IPS DF 19.7 (cell line): Measurements from ENCODE around the gene GMDS.

Source experiments
- DNase-seq: peaks from one replicate; pipeline ENCODE4 v3.0.0-alpha.2; 2013; ENCODE audit warnings: low read depth, low spot score

GMDS gene

DNA sequence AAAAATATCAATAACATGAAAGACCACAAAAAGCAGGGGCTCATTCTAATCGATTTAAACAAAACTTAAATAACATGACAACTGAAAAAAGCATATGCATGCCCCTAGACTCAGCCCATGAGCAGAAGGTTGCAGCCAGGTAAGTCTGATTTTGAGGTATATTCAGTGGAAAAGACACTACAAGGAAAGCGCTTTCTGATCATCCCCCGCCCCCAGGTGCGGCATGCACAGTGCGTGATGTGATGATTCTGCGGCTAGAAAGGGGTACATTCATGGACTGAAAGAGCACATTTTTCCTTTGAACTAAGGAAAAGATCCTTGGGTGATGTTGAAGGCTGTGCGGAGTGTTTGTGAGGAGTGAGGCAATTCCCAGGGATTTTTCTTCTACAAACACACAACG lies 652.6 kb downstream of the GMDS start:
- DNase-seq: no peak

DNA sequence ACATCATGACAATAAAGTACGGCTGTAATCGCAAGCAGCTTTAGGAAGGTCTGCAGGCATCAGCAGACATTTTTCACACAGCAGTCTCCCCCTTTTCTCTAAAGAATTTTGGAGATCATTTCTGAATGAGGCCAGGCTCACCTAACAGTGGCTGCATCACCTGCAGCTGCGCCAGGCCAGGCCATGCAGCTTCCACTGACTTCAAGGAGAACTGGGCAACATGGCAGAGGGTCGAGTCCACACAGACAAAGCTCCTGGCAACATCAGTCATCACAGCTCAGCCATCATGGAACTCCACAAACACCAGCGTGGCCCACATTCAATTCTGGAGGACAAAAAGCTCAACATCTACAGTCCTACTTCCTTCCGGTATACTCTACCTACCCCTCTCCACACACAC lies 653.5 kb downstream of the GMDS start:
- DNase-seq: no peak

- DNase-seq: no peak
These were observed 654.2 kb downstream of the GMDS start for GRCh38 chr6:1591243-1591642.

GRCh38 chr6:1590580-1590979 lies 654.8 kb downstream of the GMDS start:
- no peak for DNase-seq

- no peak for DNase-seq
These were observed 656.2 kb downstream of the GMDS start for GRCh38 chr6:1589208-1589607.

- DNase-seq: no peak
These were observed 657.4 kb downstream of the GMDS start for GRCh38 chr6:1587977-1588376.

DNA sequence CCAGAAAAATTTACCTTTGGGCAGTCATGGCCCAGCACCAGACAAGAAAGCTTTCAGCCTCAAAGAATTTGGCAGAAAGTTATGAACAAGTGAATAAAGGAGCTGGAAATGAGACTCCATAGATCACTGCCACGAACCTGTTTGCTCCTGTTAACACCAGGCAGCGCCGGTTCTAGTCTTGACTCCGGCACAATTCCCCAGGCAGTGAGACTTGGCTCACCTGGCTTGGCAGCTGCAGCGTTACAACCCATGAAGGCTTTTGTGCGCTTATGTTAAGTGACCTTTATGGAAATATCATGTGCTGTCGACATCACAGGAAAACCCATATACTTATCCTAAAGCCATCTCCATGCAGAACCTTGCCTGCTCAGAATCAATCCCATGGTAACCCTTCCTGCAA lies 657.9 kb downstream of the GMDS start:
- no peak for DNase-seq

DNA sequence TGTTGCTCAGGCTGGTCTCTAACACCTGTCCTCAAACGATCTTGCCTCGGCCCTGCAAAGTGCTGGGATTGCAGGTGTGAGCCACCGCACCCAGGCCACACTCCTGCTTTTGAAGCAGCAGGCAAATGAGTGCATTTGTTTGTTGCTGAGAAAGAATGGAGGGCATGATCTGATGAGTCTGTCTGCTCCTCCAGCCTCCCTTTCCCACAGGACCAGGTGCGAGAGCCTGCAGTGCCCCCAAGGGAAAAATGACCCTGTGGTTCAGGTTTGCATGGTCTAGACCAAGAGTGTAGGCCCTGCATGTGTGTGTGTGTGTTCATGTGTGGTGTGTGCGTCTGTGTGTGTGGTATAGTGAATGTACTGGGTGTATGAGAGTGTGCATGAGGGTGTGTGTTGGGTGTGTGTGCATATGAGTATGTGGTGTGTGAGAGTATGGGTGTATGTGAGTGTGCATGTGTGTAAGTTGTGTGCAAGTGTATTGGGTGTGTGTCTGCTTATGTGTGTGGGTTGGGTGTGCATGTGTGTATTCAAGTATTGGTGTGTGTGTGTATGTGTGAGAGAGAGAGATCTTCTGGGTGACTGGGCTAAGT lies 658.4 kb downstream of the GMDS start:
- DNase-seq: no peak

GRCh38 chr6:1586256-1586655 lies 659.1 kb downstream of the GMDS start:
- no peak for DNase-seq

DNA sequence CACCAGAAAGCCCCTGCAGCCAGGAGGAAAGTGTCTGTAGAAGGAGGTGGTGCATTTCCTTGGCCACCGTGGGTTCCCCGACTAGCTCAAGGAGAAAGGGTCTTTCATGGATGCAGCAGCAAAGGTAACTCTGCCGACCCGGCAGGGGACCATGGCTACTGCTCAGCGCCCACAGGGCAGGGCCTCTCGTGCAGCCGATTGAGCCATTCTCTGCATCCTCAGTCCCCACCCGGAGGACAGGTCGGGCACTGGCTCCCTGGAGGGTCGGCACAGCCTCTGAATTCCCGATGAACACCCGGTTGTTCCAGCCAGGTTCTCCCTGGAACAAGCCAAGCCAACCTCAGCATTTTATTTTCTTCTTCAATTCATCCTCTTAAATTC lies 659.7 kb downstream of the GMDS start:
- DNase-seq: no peak

DNA sequence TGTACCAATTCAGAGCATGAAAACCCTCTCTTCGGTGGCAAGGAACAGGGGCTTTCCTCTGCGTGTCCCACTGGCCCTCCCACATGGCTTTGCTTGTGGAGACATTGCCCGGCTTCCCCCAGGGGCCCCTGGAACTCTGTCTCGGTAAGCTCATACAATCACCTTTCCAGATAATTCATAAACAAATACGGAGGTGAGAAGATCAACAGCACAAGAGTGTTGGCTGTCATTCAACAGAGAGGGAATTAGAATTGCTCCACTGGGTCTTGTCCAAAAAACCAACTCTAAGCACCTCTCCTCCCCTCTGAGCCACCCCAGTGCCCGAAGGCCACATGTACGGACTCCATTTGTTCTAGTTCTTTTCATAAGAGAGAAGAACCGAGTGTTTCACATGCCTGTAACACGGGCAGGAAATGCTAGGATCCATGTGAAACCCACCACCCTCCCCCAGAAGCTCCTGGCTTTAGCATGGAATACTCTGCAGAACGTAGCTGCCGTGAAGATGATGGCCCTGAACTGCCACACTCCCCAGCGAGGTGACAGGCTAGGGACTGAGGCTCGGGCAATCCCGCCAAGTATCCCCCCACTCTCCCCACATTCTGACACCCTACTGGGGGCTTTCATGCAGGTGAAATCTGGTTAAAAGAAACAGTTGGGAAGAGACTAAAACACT lies 660.3 kb downstream of the GMDS start:
- DNase-seq: no peak

DNA sequence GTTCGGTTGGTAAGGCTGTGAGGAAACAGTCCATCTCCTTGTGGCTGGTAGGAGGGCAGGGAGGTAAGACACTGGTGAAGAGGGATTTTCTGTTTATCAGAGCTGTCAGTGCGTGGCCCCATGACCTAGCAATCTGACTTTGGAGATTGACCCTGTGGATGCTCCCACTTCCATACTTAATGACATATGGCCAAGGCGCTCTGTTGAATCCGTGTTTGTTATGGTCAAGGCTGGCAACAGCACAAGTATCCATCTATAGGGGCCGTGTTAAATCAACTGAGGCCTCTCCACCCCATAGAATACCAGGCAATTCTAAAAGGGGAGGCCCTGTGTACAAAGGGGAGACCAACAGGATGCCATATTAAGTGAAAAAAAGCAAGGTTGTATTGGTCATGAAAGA lies 661.3 kb downstream of the GMDS start:
- DNase-seq: no peak

- DNase-seq: no peak
These were observed 664.0 kb downstream of the GMDS start for GRCh38 chr6:1581120-1581991.

DNA sequence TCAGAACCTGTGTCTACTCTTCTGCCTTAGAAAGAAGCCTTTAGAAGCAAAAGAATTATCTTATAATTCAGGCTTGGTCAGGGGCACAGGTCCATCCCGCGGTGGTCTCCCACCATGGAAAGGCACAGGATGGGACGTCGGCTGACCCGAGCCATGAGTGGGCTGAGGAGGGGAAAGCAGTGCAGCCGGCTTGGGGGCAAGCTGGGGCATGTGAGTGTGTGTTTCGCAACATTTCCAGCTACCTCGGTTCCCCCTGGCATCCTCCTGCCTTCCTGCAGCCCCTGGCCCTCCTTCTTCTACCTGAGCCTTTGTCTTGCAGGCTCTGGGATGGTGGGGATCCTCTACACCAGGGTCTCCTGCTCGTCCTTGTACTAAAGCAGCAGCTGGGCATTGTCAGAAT lies 664.8 kb downstream of the GMDS start:
- no peak for DNase-seq

- no peak for DNase-seq
These were observed 665.3 kb downstream of the GMDS start for GRCh38 chr6:1580109-1580508.

GRCh38 chr6:1579096-1579495 lies 666.3 kb downstream of the GMDS start:
- DNase-seq: no peak

DNA sequence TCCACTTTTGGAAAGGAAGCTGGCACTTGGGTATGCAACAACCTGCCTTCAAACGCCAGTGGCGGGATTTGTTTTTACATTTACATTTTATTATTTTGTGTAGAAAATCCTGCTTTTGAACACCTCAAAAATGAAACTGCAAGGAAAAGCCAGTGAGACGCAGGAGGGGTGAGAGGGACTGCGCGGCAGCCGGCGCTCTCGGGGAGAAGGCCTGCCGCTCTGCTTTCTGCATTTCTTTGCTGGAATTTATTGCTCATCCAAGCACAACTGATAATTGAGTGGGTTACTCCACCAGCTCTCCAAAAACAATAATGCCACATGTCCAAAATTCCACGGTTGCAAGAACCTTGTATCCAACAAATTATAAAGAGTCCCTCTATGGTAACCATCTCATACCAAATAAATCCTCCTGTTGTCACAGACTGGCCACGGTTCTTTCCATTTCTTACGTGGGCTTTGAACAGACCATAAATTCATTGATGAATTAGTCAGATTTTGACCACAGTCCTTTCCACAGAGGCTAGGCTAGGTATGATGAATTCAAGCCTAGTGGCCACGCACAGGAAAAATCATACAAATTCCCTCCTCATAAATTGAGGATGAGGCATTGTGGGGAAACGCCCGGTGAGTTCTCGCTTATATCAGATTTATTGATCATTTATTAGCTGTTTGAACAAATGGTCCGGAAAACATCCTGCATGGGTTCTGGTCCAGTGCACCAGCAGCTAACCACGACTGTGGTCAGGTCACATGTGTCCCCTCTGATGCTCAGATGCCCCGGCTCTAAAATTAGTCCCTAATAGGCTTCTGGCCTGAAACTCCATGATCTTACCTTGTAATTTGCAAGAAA lies 667.3 kb downstream of the GMDS start:
- no peak for DNase-seq

DNA sequence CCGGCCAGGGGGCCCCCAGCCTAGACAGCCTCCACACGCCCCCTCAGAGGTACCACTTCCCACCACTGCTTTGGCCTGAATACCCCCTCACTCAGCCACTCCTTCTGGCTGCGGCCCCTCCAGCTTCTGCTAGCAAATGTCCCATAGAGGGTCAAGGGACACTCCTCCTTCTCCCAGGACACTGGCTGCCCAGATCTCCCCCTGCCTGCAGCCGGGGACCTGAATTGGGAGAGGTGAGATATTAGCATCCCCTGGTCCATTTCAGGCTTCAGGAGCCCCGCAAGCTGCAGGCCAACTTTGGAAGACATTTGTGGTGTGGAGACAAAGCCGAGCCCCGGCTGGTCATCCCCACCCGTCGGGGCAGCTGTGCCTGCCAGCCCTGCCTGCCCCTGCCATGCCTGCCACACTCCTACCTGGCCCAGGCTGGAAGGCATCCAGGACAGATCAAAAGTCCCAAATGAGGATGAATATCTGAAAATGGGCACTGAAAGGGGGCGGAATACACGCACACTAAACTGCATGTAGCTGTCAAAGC lies 668.2 kb downstream of the GMDS start:
- no peak for DNase-seq

DNA sequence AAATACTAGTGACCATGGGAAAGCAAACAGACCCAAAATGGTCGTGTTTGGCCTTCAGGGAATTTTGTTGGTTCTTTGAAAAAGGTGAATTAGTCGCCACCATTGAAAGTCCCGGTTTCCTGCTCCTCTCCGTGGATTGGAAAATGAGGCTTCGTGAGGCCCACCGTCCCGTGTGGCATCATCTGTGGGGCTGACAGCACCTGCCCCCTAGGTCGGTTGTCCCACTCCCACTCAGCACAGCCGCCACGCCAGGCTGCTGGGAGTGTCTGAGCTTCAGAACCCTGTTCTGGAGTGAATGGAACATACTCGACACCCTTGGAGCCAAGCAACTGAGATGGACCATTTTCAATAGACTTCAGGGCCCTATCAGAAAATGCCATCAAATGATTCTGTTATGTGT lies 668.7 kb downstream of the GMDS start:
- no peak for DNase-seq

- no peak for DNase-seq
These were observed 669.2 kb downstream of the GMDS start for GRCh38 chr6:1576166-1576565.

DNA sequence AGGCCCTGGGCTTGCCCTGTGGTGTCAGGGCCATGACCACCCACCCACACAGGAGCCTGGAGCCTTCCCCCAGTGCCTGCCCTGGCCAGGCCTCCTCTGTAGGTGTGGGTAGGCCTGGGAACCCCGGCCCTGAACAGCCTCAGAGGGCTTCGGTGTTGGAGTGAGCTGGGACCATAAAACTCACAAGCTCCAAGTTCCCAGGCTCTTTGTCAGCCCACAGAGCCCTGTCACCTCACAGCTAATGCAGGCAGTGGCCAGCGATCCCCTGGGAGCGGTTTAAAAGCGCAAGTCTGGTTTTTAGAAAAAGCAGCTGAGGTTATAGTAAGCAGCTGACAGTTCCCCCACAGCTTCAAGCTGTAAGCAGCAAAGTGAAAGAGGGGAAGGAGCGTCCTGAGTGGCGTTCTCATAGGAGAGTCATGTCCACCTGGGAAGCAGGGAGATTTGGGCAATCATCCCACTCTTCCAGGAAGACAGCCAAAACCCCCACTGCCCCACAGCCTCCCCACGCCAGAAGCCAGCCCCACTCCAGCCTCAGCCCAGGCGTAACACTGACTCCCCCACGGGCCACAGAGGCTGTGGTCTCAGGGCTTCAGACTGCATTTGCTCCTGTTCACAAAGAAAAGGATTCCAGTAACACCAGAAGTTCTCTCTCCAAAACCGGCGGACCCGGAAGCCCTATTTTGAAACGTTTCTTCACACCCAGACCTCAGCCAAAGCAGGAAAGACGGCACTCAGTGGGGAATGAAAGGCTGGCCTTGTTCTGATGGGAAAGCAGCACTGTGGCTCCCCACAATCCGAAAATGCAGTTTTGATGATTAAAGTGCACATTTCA lies 670.0 kb downstream of the GMDS start:
- DNase-seq: no peak
